Activated naive CD4-positive, alpha-beta T cell treated with Interleukin-2 at 50 U/mL for 16 hours (primary cell): ENCODE data around the gene SAXO1.
"Not testable (repeated sequence)": the region's sequence is repeated elsewhere in the genome, so short reads cannot be mapped to it uniquely, and the experiment has no call there.

Experiments used
- DNase-seq: peaks from one replicate; pipeline ENCODE4 v3.0.0-alpha.2; 2020

SAXO1 gene

GRCh38 chr9:18999173-18999785 is 33.7 kb downstream of the SAXO1 start:
- DNase-seq, result no peak

- DNase-seq, result no peak
Measured at GRCh38 chr9:18997151-18997550, 35.9 kb downstream of the SAXO1 start.

GRCh38 chr9:18996211-18996610 is 36.8 kb downstream of the SAXO1 start:
- DNase-seq, result no peak

- no peak for DNase-seq
Measured at GRCh38 chr9:18994263-18994916, 38.6 kb downstream of the SAXO1 start.

- DNase-seq, result not testable (repeated sequence)
Measured at GRCh38 chr9:18991197-18991596, 41.8 kb downstream of the SAXO1 start.

- no peak for DNase-seq
Measured at GRCh38 chr9:18990494-18990893, 42.5 kb downstream of the SAXO1 start.

GRCh38 chr9:18989865-18990264 is 43.1 kb downstream of the SAXO1 start:
- no peak for DNase-seq

- DNase-seq, result no peak
Measured at GRCh38 chr9:18989097-18989496, 43.9 kb downstream of the SAXO1 start.

GRCh38 chr9:18988003-18988402 is 45.0 kb downstream of the SAXO1 start:
- DNase-seq, result no peak

GRCh38 chr9:18985996-18986395 is 47.0 kb downstream of the SAXO1 start:
- no peak for DNase-seq

GRCh38 chr9:18985464-18985951 is 47.5 kb downstream of the SAXO1 start:
- no peak for DNase-seq

GRCh38 chr9:18982262-18982620 is 50.8 kb downstream of the SAXO1 start:
- DNase-seq, result no peak

- no peak for DNase-seq
Measured at GRCh38 chr9:18981476-18982261, 51.3 kb downstream of the SAXO1 start.

GRCh38 chr9:18980189-18980588 is 52.8 kb downstream of the SAXO1 start:
- DNase-seq, result no peak

GRCh38 chr9:18979367-18979766 is 53.6 kb downstream of the SAXO1 start:
- DNase-seq, result no peak

- no peak for DNase-seq
Measured at GRCh38 chr9:18978188-18978587, 54.8 kb downstream of the SAXO1 start.

- no peak for DNase-seq
Measured at GRCh38 chr9:18976709-18977531, 56.1 kb downstream of the SAXO1 start.

GRCh38 chr9:18976221-18976708 is 56.7 kb downstream of the SAXO1 start:
- no peak for DNase-seq

GRCh38 chr9:18973348-18973747 is 59.7 kb downstream of the SAXO1 start:
- DNase-seq, result no peak

GRCh38 chr9:18972675-18973074 is 60.3 kb downstream of the SAXO1 start:
- DNase-seq, result no peak

GRCh38 chr9:18971909-18972308 is 61.1 kb downstream of the SAXO1 start:
- DNase-seq, result no peak

GRCh38 chr9:18971404-18971803 is 61.6 kb downstream of the SAXO1 start:
- no peak for DNase-seq

- DNase-seq, result no peak
Measured at GRCh38 chr9:18970393-18970792, 62.6 kb downstream of the SAXO1 start.
